ENCODE data around the gene ERAP2.

DNA sequence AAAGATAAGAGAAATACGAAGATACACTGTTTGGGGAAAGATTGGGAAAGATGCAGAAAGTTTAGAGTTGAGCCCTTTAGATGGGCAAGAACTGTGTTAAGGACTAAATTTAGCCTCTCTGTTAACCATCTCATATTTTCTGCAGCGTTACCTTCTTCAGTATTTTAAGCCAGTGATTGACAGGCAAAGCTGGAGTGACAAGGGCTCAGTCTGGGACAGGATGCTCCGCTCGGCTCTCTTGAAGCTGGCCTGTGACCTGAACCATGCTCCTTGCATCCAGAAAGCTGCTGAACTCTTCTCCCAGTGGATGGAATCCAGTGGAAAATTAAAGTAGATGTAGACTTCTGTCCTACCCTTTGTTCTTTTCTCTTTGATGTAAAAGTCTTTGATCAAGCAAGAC, 33.1 kb downstream of the ERAP2 start:
- TF ChIP-seq, protein P1, sequence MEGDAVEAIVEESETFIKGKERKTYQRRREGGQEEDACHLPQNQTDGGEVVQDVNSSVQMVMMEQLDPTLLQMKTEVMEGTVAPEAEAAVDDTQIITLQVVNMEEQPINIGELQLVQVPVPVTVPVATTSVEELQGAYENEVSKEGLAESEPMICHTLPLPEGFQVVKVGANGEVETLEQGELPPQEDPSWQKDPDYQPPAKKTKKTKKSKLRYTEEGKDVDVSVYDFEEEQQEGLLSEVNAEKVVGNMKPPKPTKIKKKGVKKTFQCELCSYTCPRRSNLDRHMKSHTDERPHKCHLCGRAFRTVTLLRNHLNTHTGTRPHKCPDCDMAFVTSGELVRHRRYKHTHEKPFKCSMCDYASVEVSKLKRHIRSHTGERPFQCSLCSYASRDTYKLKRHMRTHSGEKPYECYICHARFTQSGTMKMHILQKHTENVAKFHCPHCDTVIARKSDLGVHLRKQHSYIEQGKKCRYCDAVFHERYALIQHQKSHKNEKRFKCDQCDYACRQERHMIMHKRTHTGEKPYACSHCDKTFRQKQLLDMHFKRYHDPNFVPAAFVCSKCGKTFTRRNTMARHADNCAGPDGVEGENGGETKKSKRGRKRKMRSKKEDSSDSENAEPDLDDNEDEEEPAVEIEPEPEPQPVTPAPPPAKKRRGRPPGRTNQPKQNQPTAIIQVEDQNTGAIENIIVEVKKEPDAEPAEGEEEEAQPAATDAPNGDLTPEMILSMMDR (conservative IDR thresholded peaks at IDR 0.05) = no peak
- TF ChIP-seq ZFX (IDR thresholded peaks at IDR 0.05) = no peak
